ENCODE measurements around the gene PRKN.
"Not testable (repeated sequence)": the region's sequence is repeated elsewhere in the genome, so short reads cannot be mapped to it uniquely, and the experiment has no call there.

PRKN gene

DNA sequence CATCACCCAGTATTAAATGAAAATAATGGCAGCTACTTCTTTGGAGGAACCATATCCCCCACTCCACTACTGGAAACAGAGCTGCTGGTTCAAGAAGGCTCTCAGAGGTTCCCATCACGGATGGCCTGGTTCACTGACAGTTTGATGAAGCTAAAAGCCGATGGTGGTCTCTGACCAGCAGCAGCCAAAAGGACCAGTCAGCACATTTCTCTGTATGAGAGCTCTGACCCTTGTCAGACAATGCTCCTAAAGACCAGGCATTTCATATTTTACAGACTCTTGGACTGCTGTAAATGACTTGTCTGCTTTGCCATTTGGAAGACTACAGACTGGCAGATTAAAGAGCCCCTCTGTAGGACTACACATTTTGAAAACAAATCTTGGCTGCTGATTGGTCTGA is 16.6 kb downstream of the PRKN start:
- DNase-seq (ENCODE audit: low read depth in 2 of 2): no peak

DNA sequence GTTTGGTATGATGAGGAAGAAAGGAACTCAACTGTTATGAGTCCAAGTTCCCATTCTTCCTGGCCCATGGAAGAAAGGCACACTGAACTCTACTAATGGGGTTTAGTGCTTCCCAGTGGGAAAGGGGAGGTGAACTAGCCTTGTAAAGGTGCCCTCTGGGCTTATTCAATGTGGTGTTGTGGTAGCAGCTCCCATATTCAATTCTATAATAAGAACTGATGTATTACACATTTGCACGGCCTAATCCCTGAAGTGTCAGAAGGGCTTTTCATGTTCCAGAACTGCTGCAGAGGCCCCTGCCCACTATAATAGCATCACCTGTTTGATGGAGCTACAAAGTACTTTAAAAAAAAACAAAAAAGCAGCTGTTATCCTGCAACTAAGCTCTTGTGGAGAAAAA is 17.1 kb downstream of the PRKN start:
- no peak for DNase-seq (ENCODE audit: low read depth in 2 of 2)

DNA sequence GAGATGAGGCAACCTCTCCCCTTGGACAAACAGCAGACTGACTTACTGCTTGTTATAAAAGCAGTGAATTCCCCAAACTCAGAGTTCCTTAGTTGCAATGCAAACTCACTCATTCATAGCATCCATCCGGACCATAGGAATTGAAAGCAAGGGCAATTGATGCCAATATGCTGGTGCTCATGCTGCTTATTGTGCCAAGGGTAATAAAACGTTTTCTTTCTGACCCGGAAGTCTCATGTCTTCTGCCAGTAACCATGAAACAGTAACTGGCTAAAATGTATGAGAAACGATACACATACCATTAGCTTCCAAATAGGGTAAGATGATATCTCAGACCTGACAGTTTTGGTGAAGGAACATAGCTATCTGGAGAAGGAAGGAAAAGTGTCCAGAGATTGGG is 18.1 kb downstream of the PRKN start:
- DNase-seq (ENCODE audit: low read depth in 2 of 2): no peak

DNA sequence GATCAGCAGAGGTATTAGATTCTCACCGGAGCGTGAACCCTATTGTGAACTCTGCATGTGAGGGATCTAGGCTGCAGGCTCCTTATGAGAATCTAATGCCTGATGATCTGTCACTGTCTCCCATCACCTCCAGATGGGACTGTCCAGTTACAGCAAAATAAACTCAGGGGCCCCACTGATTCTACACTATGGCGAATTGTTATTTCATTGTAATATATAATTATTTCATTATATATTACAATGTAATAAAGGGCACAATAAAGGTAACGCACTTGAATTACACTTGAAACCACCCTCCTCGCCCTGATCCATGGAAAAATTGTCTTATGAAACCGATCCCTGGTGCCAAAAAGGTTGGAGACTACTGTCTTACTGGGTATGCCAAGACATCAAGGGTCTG is 18.6 kb downstream of the PRKN start:
- no peak for DNase-seq (ENCODE audit: low read depth in 2 of 2)

DNA sequence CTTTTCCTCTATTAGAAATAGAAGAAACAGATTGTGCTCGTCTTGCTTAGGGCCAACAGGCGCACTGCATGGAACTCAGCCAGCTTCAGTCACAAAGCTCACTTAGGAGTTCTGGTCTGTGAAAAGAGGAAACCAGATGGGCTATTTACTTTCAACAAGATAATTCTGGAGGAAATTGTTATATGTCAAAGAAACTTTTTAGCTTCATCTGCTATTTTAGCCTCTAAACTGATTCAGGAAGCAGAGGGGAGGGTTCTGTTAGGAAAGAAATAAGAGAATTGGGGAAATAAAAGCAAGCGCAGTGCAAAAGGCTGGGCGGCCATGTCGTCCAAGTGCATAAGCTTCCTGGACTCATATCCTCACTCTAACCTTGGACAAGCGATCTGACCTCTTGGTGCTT is 21.3 kb downstream of the PRKN start:
- no peak for DNase-seq (ENCODE audit: low read depth in 2 of 2)

DNA sequence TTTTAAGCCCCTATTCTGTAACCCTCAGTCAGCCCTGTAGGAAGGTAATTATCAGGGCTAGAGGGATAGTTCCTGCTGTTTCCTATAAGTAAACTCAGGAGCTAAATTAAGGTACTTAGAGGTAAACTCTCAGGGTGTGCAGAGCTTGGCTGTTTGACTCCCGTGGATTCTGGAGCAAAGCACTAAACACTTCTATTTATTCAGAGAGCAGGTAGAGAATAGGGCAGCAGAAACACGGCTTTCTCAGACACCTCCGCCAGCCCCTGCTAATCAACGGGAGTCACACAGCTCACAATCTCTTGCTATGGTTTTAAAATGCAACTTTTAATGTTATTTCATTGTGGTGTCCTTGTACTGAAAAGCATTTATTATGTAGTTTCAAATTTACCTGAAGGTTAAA is 21.8 kb downstream of the PRKN start:
- no peak for DNase-seq (ENCODE audit: low read depth in 2 of 2)

DNA sequence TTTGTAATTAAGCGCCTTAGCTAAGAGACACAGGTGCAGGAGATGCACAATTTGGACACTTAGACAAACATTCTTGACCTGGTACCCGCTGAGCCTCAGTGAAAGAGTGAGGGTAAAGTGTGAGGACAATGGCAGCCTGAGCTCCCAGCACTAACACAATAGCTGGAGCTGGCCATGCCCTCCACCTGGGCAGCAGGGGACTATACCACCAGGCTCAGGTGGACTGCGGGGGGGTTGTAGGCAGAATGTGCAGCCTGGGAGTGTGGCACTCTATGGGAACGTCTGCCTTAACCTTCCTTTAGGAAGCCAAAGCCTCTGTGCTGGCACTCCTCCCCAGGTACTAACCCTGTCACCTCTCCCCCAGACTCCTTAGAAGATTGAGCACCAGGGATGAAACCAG is 23.6 kb downstream of the PRKN start:
- no peak for DNase-seq (ENCODE audit: low read depth in 2 of 2)

DNA sequence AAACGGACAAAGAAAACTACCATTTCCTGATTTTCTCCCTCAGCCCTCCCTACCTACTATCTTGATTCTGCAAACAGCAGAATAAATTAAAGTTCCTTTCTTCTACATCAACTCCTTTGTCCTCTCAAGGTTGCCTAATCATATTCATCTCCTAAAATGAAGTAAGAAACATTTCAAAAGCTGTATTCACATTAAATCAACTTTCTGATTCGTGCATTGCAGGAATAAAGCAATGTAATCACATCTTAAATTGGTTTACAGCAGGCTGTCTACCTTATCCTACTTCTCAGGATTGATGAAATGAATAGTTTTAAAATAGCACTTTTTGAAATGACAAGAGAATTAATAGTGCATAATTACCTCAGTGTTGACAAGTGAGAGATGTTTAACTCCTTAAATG is 25.1 kb downstream of the PRKN start:
- DNase-seq (ENCODE audit: low read depth in 2 of 2): no peak

DNA sequence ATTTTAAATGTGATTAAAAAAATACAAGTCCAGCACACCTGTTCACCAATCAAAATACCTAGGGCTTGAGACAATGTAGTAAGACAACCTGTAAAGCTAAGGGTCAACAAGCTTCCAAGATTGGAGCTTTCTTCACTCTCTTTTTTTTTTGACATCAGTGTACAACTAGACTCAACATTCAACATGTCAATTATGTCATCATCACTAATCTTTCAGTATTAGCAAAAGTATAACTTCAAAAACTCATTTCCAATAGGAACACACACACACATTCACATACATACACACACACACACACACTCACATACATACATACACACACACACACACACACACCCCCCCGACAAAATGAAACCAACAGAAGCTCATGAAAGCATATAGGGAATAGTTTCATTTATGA is 26.0 kb downstream of the PRKN start:
- DNase-seq (ENCODE audit: low read depth in 2 of 2): no peak

DNA sequence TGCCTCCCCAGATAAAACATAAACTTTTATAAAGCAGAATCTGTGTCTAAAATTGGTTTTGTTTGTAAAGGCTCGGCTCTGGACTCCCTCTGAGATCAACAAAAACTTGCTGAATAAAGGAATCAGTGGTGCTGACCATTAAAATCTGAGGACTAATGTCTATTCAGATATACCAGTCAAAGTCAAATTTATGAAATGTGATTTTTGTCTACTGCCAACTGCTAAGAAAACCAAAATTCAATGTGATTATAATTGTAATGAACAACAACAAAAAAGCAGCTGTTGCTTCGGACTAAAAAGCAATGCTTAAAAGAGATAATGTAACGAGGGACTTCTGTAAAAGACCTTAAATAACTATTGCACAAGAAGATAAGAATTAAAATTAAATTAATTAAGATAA is 26.6 kb downstream of the PRKN start:
- DNase-seq (ENCODE audit: low read depth in 2 of 2): no peak

DNA sequence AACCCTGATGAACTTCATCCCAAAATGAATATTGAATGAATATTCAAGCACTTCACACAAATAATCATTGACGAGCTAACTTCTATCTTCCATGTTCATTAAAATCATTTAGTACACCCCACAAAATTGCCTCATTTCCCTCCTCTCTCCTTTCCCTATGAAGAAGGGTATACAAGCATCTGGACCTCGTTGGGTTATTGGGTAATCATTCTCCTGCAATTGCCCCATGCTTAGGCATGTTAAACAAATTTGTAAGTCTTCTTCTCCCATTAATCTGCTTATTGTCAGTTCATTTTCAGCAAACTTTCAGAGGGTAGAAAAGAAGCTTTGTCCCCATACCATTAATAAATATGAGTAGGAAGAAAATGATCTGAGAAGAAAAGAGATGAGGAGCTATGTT is 27.6 kb downstream of the PRKN start:
- DNase-seq (ENCODE audit: low read depth in 2 of 2): peak in 1 of 2 experiments; percentile 3

DNA sequence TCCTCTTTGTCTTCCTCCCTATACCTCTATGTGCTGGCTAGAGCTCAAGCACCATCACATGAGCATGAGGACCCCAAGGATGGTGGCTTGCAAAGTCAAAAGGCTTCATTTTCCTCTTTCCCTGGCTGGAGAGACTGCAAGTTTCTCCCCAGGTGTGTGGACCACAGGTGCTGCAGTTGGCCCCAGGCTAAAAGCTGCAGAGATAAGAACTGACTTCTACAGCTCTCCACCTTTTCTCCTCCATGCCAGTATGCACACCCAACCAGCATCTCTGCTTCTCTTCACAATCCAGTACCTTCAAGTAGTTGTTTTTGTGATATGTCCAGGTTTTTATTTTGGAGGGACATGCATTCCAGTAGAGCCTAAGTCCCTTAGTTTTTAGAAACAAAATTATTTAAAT is 29.1 kb downstream of the PRKN start:
- DNase-seq (ENCODE audit: low read depth in 2 of 2): no peak

DNA sequence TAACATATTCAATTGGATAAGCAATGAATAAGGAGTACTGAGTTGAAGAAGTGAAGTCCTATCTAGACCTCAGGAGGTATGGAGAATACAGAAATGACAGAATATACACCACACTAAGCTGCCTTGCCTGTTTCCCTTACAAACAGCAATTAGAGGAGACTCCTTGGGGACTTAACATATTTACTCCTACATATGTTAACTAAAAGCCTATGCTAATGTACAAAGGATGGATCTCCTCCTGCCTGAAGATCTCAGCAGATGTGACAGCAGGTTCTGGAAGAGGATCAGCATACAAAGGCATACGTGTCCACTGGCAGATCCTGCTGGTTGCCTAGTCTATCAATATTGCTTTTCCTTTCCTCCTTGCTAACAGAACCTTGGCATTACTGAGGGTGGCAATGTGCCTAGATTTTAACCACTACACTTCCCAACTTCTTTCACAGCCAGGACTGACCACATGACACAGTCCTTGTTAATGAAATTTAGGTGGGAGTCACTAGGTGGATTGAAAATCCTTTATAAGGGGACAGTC is 29.6 kb downstream of the PRKN start:
- no peak for DNase-seq (ENCODE audit: low read depth in 2 of 2)

DNA sequence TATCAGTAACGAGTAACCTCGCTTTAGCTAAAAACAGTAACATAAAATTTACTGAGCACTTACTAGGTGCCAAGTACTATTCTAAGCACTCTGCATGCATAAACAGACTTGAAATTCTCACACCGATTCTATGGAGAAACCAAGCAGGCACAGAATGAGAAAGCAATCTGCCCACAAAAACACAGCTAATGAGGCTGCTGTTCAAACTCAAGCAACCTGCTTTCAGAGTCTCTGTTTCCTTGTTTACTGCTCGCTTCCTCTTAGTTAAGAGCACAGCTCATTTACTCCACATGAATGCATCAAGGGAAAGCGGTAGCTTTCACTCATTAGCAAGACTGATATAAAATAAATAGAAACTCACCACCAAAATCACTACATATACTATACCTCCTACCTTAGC is 37.4 kb downstream of the PRKN start:
- no peak for DNase-seq (ENCODE audit: low read depth in 2 of 2)

DNA sequence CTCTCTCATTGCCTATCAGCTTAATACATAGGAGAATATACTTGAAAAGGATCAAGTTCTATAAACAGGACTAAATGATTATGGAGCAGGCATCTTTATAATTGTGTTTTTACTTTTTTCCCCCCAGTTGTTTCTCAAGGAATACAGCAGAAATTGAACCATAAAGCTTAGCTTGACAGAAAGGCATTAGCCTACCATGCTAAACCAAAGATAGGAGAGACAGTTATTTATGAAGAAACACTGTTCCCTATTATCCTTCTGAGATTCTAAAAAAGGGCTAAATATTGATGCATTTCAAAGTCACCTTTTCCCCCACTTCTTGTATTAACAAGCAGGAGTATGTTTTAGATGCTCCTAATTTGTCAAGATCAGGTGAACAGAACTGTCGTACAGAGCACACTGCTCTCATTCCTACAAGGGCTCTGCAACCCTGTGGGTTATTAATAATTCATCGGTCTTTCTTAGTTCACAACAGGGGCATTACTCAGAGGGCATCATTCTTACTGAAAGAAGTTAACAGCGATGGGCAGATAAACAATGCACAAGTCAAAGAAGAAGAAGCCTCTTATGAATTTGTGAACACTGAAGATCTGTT is 38.7 kb downstream of the PRKN start:
- no peak for DNase-seq (ENCODE audit: low read depth in 2 of 2)

DNA sequence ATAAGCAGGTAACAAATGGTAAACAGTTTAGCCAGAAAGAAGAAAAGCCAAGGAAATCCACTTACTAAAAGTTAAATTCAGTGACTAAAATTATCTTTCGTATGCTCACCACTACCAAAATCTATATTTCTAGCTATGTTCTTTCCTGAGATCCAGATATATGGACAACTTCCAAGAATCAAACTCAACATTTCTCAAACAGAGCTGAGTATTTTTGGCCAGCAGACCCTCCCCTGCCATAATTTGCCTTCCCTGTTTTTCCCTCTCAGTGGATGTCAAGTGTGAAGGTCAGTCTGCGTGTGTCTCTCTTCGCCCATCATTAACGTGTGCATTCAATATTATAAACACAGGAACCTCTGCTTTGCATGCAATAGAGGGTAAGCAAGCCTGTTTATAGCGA is 42.0 kb downstream of the PRKN start:
- no peak for DNase-seq (ENCODE audit: low read depth in 2 of 2)

DNA sequence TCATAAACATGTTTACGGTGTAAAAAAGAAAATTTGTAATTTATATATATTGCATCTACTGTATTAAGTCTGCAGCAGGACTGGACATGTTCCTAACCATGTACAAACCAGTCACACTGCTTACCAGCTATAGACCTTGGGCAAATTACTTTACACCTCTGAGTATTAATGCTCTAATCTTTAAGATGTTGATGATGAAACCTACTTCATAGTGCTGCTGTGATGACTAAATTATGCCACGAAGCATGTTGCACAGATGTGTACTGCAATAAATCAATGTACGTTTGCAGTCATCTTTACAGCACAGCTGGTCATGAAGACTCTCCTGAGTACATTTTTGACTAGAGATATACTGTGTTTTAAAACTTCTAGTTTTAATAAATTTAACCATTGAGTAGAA is 42.6 kb downstream of the PRKN start:
- no peak for DNase-seq (ENCODE audit: low read depth in 2 of 2)

DNA sequence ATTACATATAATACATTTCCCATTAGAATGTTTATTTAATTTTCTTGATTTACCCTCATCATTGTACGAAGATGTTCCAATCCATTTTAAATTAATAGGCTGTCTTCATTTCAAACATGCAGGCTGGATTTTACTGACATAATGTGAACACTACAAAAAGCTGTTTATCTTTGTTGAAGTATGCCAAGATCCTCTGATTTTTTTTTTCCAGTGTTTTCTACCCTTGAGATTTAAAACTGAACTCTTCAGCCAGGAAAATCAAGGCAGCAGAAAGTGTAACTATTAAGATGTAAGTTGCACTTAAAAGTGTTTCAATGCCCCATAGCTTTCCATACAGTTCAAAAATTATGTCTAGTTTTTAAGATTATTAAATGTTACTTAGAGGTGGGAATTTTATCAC is 43.5 kb downstream of the PRKN start:
- DNase-seq (ENCODE audit: low read depth in 2 of 2): no peak

DNA sequence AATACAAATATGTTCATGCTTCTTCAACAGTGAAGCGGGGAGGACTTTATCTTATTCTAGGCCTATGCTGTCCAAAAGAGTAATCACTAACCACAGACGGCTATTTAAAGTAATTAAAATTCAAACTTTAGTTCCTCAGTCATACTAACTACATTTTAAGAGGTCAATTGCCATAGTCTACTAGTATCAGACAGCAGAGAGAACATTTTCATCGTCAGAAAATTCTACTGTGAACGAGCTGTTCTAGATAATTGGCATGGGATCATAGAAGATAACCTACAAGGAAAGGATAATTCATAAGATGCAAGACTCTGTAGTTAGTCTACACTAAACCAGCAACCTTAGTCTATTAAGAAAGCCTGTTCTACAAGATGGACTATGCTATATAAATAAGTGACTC is 44.4 kb downstream of the PRKN start:
- no peak for DNase-seq (ENCODE audit: low read depth in 2 of 2)

DNA sequence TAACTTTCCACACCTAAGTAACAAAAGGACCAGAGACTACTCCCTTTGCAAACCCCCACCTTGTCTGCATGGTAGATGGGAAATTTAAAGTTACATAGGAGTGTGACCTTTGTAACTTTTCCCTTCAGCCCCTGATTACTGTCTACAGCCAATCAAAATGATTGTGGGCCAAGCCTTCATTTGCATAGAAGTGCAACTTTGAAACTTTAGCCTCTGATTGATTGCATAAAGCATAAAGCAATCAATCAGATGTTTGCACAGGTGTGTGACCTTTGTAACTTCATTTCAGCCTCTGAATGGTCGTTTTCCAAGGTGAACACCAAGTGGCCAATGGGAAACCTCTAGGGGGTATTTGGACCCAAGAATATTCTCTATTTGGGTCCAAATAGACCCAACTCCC is 46.1 kb downstream of the PRKN start:
- no peak for DNase-seq (ENCODE audit: low read depth in 2 of 2)

DNA sequence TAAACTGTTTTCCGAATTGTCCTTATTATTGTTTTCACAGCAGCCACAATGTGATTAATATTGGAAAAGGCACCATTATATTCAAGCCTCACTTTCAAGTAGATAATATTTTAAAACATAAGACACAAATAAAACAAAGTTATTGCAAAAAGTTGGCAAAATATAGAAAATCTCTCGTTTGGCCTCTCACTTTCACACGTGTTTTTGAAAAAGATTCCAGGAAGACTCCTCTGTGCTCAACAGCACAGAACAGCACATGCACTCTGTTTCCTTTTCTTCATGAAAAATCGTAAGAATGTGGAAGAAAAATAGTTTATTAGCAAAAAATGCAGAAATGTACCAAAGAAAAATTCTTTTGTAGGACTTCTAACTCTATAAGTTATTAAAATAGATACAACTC is 46.7 kb downstream of the PRKN start:
- no peak for DNase-seq (ENCODE audit: low read depth in 2 of 2)

DNA sequence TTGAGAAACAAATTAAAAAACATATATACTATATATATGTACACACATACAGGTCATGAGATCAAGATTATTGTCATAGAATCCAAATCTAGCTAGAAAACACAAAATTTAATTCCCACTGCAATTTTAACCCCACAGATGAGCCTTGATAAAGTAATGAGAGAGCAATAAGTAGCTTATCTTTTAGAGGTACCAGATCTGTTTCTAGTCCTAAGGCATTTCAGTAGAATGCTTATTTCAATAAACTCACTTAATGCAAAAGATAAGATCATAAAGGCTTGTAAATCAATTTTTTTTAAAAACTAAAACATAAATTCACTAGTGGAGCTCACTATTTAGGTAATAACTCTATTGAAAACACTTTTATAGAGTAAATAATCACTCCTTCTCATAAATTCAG is 47.2 kb downstream of the PRKN start:
- no peak for DNase-seq (ENCODE audit: low read depth in 2 of 2)

DNA sequence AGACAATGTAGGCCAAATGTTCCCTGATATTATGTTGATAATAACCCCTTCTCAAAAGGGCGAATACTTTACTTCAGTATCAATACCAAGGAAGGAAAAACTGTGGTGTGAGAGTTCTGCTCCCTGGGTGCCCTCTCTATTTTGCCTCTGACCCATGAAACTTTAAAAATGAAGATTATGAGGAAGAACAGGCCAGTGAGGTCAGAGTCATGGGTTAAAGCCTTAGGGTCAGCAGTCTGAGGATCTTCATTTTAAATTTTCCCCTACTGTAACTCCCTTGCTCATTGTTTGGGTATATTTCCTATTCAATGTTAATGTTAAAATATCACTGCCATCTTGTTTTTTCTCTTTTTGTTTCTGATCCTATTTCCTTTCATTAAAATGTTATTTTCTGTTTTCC is 47.9 kb downstream of the PRKN start:
- no peak for DNase-seq (ENCODE audit: low read depth in 2 of 2)

DNA sequence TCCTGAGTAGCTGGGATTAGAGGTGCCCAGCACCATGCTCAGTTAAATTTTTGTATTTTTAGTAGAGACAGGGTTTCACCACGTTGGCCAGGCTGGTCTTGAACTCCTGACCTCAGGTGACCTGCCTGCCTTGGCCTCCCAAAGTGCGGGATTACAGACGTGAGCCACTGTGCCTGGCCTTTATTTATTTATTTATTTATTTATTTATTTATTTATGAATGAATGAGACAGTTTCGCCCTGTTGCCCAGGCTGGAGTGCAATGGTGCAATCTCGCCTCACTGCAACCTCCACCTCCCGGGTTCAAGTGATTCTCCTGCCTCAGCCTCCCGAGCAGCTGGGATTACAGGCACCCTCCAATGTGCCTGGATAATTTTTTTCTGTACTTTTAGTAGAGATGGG is 48.7 kb downstream of the PRKN start:
- not testable (repeated sequence) for DNase-seq (ENCODE audit: low read depth in 2 of 2)

DNA sequence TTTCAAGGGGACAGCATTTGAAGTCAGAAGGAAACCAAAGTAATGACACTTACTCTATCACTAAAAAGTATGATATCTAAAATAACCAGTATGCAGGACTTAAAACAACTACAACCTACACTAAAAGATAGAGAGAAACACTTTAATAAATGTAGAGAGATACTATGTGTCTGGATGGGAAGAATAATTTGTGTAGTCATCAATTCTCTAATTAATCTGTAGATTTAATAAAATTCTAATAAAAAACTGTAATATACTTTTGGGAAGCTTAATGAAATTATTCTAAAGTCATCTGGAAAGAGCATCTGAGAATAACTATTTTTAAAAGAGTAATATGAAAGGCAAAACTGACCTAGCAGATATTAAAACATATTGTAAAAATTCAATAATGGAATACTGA is 52.1 kb downstream of the PRKN start:
- DNase-seq (ENCODE audit: low read depth in 2 of 2): no peak
